Panc1 (cell line): ENCODE results near the gene SND1. TPM values are rescaled to one million over a fixed set of nuclear protein-coding genes. Genes with fewer than 3 reads are reported as not detected.
A peak's percentile ranks its signal among the peaks of the same experiment; 100 is the strongest.

Experiments
- ATAC-seq: fragments of 200-7000 bp; cut with Tn5 transposase; 2 replicates; pipeline ENCODE4 v1.9.1; 2020; ENCODE audit warnings: mild to moderate bottlenecking, moderate library complexity
- BruUV-seq: library from RNA; stranded (reverse); fragments of 400-500 nt; replicated peaks from 2 replicates; lab custom pipeline; 2021; lab: Mats Ljungman, UMichigan
- CTCF ChIA-PET: fragments of 300-600 bp; sonication (Branson Sonifier 250); formaldehyde crosslinking; loops from one replicate; lab custom pipeline; 2022; ENCODE audit warnings: antibody characterized with exemption; lab: Charles Lee
- POLR2A ChIA-PET: fragments of 300-600 bp; sonication (Branson Sonifier 250); formaldehyde crosslinking; loops from one replicate; lab custom pipeline; 2022; ENCODE audit warnings: antibody characterized with exemption; lab: Charles Lee
- DNase-seq: peaks from one replicate; pipeline ENCODE4 v3.0.0-alpha.2; 2010; ENCODE audit warnings: low read depth, low spot score
- H3K27ac ChIP-seq: 2 replicates; pipeline ENCODE4 v1.5.1; 2011; ENCODE audit warnings: mild to moderate bottlenecking, low read length, inconsistent platforms
- H3K27me3 ChIP-seq: fragments of 200-500 bp; sonication (Bioruptor generic); 2 replicates; pipeline ENCODE4 v1.6.0; 2014; ENCODE audit warnings: low read length, inconsistent platforms; ENCODE audit not compliant: control insufficient read depth, insufficient read depth
- H3K36me3 ChIP-seq: fragments of 200-500 bp; sonication (Bioruptor generic); 2 replicates; pipeline ENCODE4 v1.5.1; 2014; ENCODE audit warnings: inconsistent platforms, mild to moderate bottlenecking, low read length, moderate library complexity; ENCODE audit not compliant: control insufficient read depth, insufficient read depth
- H3K4me1 ChIP-seq: 2 replicates; pipeline ENCODE4 v1.5.1; 2011; ENCODE audit warnings: inconsistent platforms, mild to moderate bottlenecking, low read length, moderate library complexity; ENCODE audit not compliant: control insufficient read depth, insufficient read depth
- H3K4me3 ChIP-seq, 2 experiments: 2 replicates each; pipeline ENCODE4 v1.5.1; 2011 to 2012; ENCODE audit warnings: low read depth in 2 of 2, low read length in 2 of 2, mild to moderate bottlenecking in 2 of 2, inconsistent platforms in 1 of 2, moderate library complexity in 1 of 2
- H3K9me3 ChIP-seq: fragments of 200-500 bp; sonication (Bioruptor generic); 2 replicates; pipeline ENCODE4 v1.5.1; 2014; ENCODE audit warnings: low read depth, mild to moderate bottlenecking, inconsistent platforms, low read length, moderate library complexity; ENCODE audit not compliant: control insufficient read depth, insufficient read depth
- POLR2AphosphoS5 ChIP-seq: IDR thresholded peaks from 2 replicates; pipeline ENCODE4 v1.6.1; 2012; ENCODE audit warnings: mild to moderate bottlenecking, low read depth, low read length, moderate library complexity
- SIN3A ChIP-seq: IDR thresholded peaks from 2 replicates; pipeline ENCODE4 v1.6.1; 2012; ENCODE audit warnings: low read depth, mild to moderate bottlenecking, low read length, moderate library complexity, borderline replicate concordance; ENCODE audit not compliant: insufficient read depth
- TCF7L2 ChIP-seq: IDR thresholded peaks from 2 replicates; pipeline ENCODE4 v1.6.1; 2011; ENCODE audit warnings: mild to moderate bottlenecking, low read depth, low read length, inconsistent platforms
- in situ Hi-C: cut with HindIII; loops from 2 replicates; pipeline ENCODE4 v1.10.0; 2016; ENCODE audit warnings: low sequenced_read_pairs, low pct_unique_long_range_greater_than_20kb
- intact Hi-C: fragments of 100-400 bp; cut with micrococcal nuclease; formaldehyde crosslinking; loops from one replicate; pipeline ENCODE4 v1.10.0; 2022; ENCODE audit not compliant: unreplicated experiment
- total RNA-seq: library from RNA; stranded (reverse); gene quantifications from one replicate; pipeline ENCODE4 v1.2.1, GENCODE V29; 2021; ENCODE audit not compliant: unreplicated experiment
- TF ChIP-seq, protein P1 (sequence below): fragments of 450-650 bp; IDR thresholded peaks from 2 replicates; pipeline ENCODE4 v1.5.1; 2017; ENCODE audit warnings: mild to moderate bottlenecking
- TF ChIP-seq, protein P2 (sequence below), 2 experiments: IDR thresholded peaks; 2 replicates each; pipeline ENCODE4 v1.6.1; 2011 to 2012; ENCODE audit warnings: low read depth in 2 of 2, control low read depth in 1 of 2, low read length in 1 of 2, mild to moderate bottlenecking in 1 of 2, moderate library complexity in 1 of 2; ENCODE audit not compliant: insufficient read depth in 1 of 2

SND1 gene
- total RNA-seq, 1 experiment from 2014 or later: 176 TPM

DNA sequence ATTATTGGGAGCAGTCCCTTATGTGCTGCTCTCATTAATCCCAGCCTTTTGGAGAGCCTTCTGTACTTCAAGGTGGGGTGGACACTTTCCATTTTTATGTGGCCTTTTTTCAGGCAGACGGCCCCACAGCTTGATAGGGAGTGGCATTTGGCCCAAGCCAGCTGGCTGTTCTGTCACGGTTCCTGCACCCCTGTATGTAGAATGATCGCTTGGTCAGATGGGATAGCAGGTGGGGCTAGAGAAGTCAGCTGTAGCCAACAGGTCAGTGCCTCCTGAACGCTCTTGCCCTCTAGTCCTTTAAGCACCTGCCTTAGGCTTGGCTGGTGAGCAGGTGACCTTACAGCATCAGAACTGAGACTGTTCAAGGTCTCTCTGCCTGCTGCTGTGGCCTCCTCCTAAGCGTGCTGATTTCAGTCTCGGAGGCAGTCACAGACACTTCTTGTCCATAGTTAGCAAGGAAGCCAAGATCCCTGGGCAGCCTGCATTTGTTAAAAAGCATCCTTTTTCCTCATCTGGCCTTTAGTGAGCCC lies 283.9 kb downstream of the SND1 start:
- no peak for TF ChIP-seq POLR2AphosphoS5
- TF ChIP-seq TCF7L2: no peak
- TF ChIP-seq, protein P1, sequence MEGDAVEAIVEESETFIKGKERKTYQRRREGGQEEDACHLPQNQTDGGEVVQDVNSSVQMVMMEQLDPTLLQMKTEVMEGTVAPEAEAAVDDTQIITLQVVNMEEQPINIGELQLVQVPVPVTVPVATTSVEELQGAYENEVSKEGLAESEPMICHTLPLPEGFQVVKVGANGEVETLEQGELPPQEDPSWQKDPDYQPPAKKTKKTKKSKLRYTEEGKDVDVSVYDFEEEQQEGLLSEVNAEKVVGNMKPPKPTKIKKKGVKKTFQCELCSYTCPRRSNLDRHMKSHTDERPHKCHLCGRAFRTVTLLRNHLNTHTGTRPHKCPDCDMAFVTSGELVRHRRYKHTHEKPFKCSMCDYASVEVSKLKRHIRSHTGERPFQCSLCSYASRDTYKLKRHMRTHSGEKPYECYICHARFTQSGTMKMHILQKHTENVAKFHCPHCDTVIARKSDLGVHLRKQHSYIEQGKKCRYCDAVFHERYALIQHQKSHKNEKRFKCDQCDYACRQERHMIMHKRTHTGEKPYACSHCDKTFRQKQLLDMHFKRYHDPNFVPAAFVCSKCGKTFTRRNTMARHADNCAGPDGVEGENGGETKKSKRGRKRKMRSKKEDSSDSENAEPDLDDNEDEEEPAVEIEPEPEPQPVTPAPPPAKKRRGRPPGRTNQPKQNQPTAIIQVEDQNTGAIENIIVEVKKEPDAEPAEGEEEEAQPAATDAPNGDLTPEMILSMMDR: no peak
- TF ChIP-seq, protein P2, sequence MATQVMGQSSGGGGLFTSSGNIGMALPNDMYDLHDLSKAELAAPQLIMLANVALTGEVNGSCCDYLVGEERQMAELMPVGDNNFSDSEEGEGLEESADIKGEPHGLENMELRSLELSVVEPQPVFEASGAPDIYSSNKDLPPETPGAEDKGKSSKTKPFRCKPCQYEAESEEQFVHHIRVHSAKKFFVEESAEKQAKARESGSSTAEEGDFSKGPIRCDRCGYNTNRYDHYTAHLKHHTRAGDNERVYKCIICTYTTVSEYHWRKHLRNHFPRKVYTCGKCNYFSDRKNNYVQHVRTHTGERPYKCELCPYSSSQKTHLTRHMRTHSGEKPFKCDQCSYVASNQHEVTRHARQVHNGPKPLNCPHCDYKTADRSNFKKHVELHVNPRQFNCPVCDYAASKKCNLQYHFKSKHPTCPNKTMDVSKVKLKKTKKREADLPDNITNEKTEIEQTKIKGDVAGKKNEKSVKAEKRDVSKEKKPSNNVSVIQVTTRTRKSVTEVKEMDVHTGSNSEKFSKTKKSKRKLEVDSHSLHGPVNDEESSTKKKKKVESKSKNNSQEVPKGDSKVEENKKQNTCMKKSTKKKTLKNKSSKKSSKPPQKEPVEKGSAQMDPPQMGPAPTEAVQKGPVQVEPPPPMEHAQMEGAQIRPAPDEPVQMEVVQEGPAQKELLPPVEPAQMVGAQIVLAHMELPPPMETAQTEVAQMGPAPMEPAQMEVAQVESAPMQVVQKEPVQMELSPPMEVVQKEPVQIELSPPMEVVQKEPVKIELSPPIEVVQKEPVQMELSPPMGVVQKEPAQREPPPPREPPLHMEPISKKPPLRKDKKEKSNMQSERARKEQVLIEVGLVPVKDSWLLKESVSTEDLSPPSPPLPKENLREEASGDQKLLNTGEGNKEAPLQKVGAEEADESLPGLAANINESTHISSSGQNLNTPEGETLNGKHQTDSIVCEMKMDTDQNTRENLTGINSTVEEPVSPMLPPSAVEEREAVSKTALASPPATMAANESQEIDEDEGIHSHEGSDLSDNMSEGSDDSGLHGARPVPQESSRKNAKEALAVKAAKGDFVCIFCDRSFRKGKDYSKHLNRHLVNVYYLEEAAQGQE (IDR thresholded peaks at IDR 0.05; ENCODE audit: insufficient read depth in 1 of 2, low read depth in 2 of 2, low read length in 1 of 2): no peak
- no peak for TF ChIP-seq SIN3A
- no peak overlapping the region for H3K27ac ChIP-seq
- ATAC-seq (no peak), DNase-seq (no peak)
- ChIA-PET CTCF (no interaction called here), POLR2A (no interaction called here)
- H3K36me3 ChIP-seq: 0 out of 2 replicates have a peak, but pooled peaks cover 2% of the 10 kb centered on the region
- no TSS peak for BruUV-seq
- no peak overlapping the region for H3K4me3 ChIP-seq
- H3K4me1 ChIP-seq: no peaks in the 10 kb centered on the region
- H3K27me3 ChIP-seq: no peaks in the 10 kb centered on the region
- in situ Hi-C loops (no loop called here), intact Hi-C loops (no loop called here)
- no peaks in the 10 kb centered on the region for H3K9me3 ChIP-seq

DNA sequence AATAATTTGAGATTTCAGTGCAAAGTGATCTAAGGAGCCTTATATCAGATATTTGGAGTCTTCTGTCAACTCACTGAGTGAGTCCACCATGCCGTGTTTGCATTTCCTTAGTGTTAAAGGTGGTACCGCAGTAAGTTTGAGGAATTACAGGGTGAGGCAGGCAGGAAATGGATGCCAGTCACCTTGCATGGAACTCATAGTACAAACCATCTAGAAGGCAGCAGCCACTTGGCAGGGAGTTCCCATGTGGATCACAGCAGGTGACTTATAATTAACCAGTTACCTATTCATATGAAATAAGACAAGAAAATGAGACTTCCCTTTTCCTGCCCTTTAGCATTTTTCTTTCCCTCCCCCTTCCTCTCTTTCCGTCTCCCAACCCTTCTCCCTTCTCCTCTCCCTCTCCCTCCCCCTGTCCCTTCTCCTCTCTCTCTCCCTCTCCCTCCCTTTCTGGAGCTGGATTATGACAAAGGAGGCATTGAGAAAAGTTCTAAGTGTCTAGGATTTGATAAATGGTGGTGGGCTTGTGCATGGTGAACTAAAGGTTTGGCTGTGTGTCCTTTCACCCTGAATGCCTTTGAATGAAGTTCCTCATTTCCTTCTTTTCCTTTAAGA lies 285.2 kb downstream of the SND1 start:
- no peak overlapping the region for H3K27ac ChIP-seq
- no peaks in the 10 kb centered on the region for H3K9me3 ChIP-seq
- no peak for DNase-seq
- intact Hi-C loops: no loop called here
- no peak overlapping the region for H3K4me3 ChIP-seq
- TF ChIP-seq POLR2AphosphoS5: no peak
- no peak for ATAC-seq
- in situ Hi-C loops: no loop called here
- POLR2A ChIA-PET: no interaction called here
- CTCF ChIA-PET: no interaction called here
- H3K36me3 ChIP-seq: 0 out of 2 replicates have a peak, but pooled peaks cover 2% of the 10 kb centered on the region
- no TSS peak for BruUV-seq
- H3K4me1 ChIP-seq: no peaks in the 10 kb centered on the region
- H3K27me3 ChIP-seq: no peaks in the 10 kb centered on the region

DNA sequence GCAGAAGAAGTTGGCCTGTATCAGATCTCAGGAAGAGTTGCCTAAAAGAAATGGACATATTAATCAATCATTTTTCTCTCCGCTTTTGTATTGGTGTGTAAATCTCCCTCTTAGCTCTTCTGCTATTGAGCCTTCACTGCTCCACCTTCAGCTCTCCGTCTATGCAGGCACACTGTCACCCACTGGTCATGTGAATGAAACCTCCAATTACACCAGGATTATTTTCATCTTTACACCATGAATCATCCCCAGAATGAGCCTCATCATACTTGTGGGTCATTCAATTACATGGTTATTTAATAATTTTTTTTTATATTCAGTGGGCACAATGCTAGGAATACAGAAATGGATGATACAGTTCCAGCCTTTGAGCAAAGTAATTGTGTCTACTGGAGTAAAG lies 286.6 kb downstream of the SND1 start:
- Histone ChIP-seq H3K9me3 (no peaks in the 10 kb centered on the region), H3K27me3 (no peaks in the 10 kb centered on the region), H3K4me1 (no peaks in the 10 kb centered on the region), H3K36me3 (0 out of 2 replicates have a peak, but pooled peaks cover 2% of the 10 kb centered on the region), H3K4me3 (no peak overlapping the region), H3K27ac (no peak overlapping the region)
- CTCF ChIA-PET: no interaction called here
- TF ChIP-seq, protein P2 (IDR thresholded peaks at IDR 0.05; ENCODE audit: insufficient read depth in 1 of 2, low read depth in 2 of 2, low read length in 1 of 2): no peak
- TF ChIP-seq TCF7L2 (no peak), POLR2AphosphoS5 (no peak), SIN3A (no peak)
- TF ChIP-seq, protein P1: no peak
- intact Hi-C loops (no loop called here), in situ Hi-C loops (no loop called here)
- peak; percentile 25 for DNase-seq
- POLR2A ChIA-PET: interaction anchor here (0.6 kb wide), 1 partner anchor 30 kb away, joined by 4 read pairs; no protein-coding TSS in a partner anchor
- BruUV-seq: no TSS peak
- ATAC-seq: no peak
